Stimulated activated CD4-positive, alpha-beta T cell treated with anti-CD3 and anti-CD28 coated beads, TNF-alpha, amount 100 ng/mL, for 4 hours (primary cell): Measurements from ENCODE around the gene IL17RB.

ENCODE experiments used
- DNase-seq, 3 experiments: peaks; one replicate each; pipeline ENCODE4 v3.0.0-alpha.2; 2020; ENCODE audit warnings: low read depth in 3 of 3

Gene IL17RB

DNA sequence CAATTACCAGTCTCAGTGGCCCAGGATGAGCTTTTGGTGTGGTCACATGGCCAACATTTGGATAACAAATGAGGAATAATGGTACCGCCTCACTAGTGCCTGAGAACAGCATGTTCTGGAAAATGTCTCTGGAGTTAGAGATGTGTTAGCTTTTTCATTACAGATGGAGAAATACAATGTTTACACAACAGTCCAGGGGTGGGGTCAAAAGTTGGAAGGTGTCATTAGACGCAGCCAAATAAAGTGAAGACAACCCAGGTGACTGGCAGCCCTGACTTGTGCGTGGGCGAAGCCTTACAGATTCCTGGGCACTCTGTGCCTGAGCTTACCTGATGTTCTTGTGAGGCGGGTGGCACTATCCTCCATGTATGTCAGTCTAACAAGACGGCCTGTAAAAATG, 12.8 kb downstream of the IL17RB start:
- DNase-seq, result no peak

DNA sequence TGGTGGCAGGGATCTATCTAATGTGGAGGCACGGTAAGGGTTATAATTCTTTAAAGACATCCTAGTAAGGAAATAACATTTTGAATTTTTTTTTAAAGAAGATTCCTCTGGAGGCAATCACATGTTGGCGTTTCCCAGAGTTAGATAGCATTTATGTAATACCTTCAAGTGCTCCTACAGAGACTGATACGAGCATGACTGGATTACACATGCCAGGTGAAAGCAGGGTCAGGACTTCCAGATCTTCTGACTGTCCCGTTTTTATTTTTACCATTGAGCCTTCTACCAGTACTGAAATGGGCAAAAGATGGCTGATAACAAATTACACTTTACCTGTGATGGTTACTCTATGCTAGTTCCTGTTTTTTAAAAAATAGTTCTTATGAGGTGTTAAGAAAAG, 13.8 kb downstream of the IL17RB start:
- DNase-seq, result no peak

DNA sequence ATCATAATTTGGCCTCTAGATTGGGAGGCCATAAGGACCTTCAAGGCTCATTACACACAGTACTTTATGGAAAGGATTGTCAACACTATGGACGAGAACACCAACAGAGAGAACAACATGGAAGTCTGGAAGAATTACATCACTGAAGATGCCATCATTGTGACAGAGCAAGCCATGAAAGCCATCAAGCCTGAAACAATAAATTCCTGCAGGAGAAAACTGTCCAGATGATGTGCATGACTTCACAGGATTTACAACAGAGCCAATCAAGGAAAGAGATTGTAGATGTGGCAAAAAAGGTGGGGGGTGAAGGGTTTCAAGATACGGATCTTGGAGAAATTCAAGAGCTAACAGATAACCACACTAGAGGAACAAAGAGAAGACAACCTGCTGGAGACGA, 15.9 kb downstream of the IL17RB start:
- no peak for DNase-seq

- DNase-seq, result no peak
Observed at GRCh38 chr3:53863145-53863544, 16.8 kb downstream of the IL17RB start.

- DNase-seq, result no peak
Observed at GRCh38 chr3:53865732-53866499, 19.5 kb downstream of the IL17RB start.

DNA sequence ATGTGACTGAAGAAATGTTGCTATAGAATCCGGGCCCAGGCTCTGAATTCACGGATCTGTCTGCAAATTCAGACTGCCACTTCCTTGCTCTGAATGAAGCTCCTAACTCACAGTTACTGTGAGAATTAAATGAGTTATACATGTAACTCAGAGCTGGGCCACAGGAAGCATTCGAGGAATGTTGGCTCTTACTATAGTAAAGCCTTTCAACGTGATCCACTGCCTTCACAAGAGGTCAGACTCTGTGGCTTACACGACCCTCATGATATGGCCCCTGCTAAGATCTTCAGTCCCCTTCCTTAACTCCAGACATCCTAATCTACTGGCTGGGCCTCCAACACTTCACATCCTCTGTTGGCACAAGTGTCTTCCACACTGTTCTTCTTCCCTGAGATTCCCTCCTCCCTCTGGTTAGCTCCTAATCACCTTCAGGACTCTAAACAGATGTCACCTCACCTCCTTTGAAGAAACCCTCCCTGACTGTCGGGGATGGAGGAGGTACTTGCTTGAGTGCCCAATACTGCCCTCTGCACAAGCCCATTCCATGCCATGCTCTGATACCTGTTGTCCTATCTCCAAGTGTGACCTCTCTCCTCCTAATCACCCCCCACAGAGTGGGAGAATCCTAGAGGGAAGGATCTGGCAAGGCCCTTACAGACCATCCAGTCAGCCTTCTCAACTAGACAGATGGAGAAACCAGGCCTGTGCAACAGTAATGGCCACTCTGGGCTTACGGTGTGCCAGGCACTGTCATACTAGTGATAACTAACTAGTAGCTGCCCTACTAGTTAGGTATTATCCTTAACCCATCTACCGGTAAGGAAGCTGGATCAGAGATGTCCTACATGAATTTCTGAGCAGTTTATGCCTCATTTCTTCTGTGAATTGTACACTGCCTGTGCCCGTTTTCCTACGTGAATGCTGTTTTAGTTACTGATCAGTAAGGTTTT, 34.3 kb downstream of the IL17RB start:
- DNase-seq, result no peak

DNA sequence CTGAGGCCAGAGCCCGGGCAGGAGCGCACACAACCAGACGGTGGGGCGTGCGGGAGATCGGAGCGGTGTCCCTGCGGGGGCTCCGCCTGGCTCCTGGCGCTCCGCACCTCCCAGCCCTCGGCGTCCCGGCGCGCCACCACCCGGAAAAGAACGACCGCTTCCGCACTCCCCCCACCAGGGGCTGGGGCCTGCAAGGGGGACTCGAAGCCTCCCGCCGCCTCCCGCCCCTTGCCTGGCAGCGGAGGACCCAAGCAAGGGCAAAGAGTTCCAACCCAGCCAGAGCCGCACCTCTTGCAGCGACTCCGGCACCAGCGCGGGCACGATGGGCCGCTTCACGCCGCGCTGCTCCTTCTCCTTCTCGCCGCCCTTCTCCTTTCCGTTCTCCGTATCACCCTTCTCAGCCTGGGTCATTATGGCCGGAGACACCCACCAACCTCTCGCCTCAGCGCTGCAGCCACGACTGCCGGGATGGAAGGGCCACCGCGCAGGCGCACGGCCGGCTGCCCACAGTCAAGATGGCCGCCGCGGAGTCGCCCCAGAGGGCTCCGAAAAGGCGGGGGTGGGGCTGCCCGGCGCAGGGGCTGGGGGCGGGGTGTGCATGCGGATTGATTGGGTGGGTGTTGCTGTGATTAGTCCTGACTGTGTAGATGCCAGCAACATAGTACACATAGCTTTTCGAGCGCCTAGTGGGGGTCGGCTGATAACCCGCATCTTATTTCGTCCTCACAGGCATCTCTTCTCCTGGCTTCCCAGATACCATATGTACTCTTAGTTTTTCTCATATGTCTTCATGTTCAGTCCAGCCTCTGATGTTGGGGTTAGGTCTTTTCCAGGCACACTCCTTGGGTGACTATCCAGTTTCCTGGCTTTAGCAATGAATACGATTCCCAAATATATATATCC, 35.6 kb downstream of the IL17RB start, which contains the start of gene ACTR8:
ACTR8 (minus strand) TSS at position 462 of the 903 bp plus-strand sequence; CDS start at position 411, 51 bp downstream.
- peak; percentile 74 to 84 (median 75) for DNase-seq

DNA sequence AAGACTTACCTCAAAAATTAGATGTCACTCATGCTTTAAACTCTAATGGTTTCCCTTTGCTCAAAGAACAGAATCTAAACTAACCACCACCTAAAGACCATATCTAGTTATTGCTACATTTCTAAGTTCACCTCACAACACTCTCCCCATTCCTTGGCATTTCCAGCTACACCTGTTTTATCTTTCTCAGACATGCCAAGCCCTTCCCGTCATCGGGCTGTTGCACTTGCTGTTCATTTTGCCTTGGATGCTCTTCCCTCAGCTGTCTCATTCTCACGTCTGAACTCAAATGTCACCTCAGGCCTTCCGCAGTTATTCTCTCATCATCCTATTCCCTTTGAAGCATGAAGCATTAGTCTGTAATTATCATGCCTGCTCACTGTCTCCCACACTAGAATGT, 36.6 kb downstream of the IL17RB start:
- no peak for DNase-seq

GRCh38 chr3:53884623-53885022, 38.3 kb downstream of the IL17RB start:
- no peak for DNase-seq

- DNase-seq, result no peak
Observed at GRCh38 chr3:53885239-53885638, 38.9 kb downstream of the IL17RB start.

DNA sequence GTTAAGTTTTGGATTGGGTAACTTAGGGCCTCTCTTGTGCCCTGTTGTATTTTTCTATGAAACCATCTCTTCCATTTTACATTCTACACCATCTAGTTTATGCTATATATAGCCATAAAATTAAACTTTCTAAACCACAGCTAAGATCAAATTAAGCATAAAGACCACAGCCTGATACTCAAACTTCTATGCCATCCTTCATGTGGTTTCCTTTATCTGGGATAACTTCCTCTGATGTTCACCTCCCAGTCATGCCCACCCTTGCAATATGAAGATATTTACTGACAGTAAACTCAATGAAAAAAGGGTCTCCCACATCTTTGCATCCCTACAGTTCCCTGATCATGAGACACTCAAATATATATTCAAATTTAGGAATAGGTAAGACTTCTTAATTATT, 41.1 kb downstream of the IL17RB start:
- no peak for DNase-seq

GRCh38 chr3:53888232-53888631, 41.9 kb downstream of the IL17RB start:
- DNase-seq, result no peak

- peak in 2 of 3 experiments; percentile 9 to 31 for DNase-seq
Observed at GRCh38 chr3:53890726-53891475, 44.5 kb downstream of the IL17RB start.

GRCh38 chr3:53891497-53892285, 45.3 kb downstream of the IL17RB start, which contains the start of gene SELENOK:
SELENOK (minus strand) TSS chr3:53891859.
- DNase-seq, result peak; percentile 80 to 94 (median 94)

GRCh38 chr3:53892286-53892637, 45.9 kb downstream of the IL17RB start:
- DNase-seq, result no peak

DNA sequence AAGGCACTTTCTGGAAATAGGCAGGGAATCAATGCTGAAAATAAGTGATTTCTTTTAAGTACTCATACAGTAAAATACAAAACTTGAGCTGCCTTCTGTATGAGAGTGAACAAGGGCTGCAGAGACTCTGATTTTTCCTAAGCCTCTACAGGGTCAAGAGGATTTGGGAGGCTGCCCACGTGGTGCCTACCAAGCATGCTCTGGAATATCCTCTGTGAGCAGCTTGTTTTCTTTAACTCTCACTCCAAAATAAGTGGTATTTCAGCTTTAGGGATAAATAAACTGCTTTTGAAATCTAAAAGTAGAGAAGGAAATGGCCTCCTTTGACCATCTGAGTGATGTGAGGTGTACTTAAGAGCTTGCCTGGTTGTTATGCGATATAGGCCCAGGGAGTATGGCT, 53.4 kb downstream of the IL17RB start:
- DNase-seq, result no peak

DNA sequence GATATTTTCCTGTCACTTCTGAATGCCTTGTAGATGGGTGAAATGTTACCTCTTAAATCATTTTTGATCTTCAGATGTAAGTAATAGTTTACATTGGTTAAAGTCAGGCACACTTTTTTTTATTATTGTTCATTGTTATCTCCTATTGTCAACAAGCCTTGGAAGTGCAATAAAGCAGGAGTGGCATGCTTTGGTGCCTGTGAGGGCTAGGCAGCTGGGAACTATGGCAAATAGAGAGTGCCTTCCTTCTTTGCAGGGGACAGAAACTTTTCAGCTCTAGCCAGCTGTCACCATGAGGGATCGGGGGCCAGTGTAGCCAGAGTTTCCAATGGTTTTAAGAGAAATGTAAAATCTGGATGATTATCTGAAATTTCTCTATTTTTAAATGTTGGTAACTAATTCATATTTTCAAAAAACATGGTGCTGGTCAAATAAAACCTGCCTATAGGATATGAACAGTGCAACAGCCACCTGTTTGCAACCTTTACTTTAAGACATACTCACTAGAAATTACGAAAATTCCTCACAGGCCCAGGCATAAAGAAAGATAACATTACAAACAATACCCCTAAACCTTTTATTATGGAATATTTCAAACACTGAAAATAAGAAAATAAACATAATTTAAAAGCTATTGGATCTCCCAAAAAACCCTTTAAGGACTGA, 54.4 kb downstream of the IL17RB start:
- DNase-seq, result no peak

- no peak for DNase-seq
Observed at GRCh38 chr3:53902067-53902466, 55.7 kb downstream of the IL17RB start.

DNA sequence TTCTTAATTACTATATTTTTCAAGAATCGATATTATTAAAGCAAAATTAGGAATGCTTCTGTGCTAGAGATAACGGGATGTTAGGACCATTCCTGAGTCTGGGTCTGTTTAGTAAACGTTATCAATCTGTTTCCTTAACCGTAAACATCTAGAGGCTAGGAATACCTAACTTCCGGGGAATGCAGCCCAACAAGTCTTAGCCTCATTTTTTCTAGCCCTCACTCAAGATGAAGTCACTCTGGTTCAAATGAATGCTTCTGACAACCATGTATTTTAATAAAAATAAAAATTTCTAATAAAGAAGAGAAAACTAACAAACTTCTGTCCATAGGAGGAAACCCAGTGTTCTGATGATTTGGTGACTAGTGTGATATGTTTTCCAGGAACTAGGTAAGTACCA, 56.3 kb downstream of the IL17RB start:
- DNase-seq, result no peak

- DNase-seq, result no peak
Observed at GRCh38 chr3:53913401-53913800, 67.0 kb downstream of the IL17RB start.
